Fibroblast of peridontal ligament (primary cell): ENCODE results near the gene STX16.
"Not testable (repeated sequence)": the region's sequence is repeated elsewhere in the genome, so short reads cannot be mapped to it uniquely, and the experiment has no call there.

Experiments
- DNase-seq: peaks from one replicate; pipeline ENCODE4 v3.0.0-alpha.2; 2010; ENCODE audit errors: extremely low read depth

STX16 gene

DNA sequence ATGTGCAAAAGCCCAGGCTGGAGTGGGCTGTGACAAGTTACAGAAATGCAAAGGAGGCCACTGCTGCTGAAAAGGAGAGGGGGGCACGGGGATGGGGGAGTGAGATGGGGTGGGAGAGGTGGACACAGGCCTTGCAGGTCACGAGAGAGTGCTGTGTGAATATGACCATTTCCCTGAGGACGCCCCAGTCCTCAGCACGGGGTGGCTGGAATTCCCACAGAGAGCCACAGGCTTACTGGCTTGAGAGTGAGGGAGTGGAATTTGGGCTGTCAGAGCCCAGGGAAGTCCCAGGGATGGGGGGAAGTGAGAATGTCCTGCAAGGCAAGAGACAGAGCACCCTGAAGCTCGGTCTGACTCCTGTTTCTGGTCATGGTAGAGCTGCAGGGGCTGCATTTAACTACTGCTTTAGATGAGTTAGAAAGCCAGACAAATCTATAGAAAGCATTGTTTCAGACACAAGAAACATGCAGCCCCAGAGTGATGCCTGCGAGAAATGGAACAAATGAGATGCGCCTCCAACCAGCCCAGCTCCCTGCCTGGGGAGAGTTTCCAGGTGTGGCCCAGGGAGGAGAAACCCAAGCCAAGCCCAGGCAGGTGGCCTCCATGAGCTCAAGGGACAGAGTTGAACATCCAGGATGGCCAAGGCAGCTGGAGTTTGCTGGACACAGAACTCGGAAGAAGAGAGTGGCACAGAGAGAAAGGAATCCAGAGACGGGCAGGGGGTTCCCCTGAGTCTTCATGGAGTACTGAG lies 72.0 kb downstream of the STX16 start:
- no peak for DNase-seq

GRCh38 chr20:58723628-58723984 lies 72.5 kb downstream of the STX16 start:
- no peak for DNase-seq

DNA sequence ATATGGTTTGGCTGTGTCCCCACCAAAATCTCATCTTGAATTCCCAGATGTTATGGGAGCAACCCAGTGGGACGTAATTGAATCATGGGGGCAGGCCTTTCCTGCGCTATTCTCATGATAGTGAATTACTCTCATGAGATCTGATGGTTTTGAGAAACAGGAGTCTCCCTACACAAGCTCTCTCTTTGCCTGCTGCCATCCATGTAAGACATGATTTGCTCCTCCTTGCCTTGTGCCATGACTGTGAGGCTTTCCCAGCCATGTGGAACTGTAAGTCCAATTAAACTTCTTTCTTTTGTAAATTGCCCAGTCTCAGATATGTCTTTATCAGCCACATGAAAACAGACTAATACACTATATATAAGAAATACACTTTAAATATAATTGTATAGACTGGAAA lies 75.1 kb downstream of the STX16 start:
- DNase-seq, result not testable (repeated sequence)
